Measurements from ENCODE around the gene HENMT1.
"Not testable (repeated sequence)": the region's sequence is repeated elsewhere in the genome, so short reads cannot be mapped to it uniquely, and the experiment has no call there.

Gene HENMT1

DNA sequence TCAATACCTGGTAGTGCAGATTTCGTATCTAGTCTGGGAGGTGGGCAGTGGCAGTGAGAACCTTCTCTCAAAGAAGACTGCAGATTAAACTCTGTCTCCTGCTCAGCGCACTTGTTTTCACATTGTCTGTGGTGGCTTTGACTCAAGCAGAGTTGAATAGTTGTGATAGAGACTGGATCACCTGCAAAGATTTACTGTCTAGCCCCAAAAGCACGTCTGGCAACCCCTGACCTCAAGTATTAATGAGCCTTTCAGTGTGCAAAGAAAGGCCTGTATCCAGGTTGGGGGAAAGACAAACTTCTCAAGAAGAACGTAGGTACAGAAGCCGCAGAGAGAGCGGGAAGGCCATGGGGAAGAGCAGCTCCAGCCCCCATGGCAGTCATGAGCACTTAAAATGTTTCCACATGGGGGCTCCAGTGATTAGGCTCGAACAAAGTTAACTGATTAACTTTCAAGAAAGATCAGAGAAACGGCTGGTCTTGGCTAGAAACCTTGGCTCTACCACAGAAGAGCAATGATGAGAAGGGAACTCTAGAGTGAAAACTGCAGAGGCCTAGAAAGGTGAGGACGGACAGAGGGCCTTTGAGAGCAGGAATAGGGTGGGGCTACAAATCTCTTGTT lies 15.2 kb downstream of the HENMT1 start:
- Histone ChIP-seq H3K4me1 (ENCODE audit: control insufficient read depth in 1 of 2, insufficient read depth in 2 of 2, low read length in 2 of 2) (peaks cover 0 to 10% of the 10 kb centered on the region in 2 donors), H3K36me3 (ENCODE audit: control insufficient read depth in 1 of 2, insufficient read depth in 2 of 2, low read length in 2 of 2) (no peaks in the 10 kb centered on the region), H3K4me3 (ENCODE audit: low read depth in 1 of 2, low read length in 2 of 2) (no peak overlapping the region), H3K27me3 (ENCODE audit: low read depth, low read length) (no peaks in the 10 kb centered on the region), H3K9me3 (ENCODE audit: control insufficient read depth in 1 of 2, low read length in 2 of 2) (no peaks in the 10 kb centered on the region), H3K27ac (ENCODE audit: low read length) (peak overlapping the region; percentile 92)

DNA sequence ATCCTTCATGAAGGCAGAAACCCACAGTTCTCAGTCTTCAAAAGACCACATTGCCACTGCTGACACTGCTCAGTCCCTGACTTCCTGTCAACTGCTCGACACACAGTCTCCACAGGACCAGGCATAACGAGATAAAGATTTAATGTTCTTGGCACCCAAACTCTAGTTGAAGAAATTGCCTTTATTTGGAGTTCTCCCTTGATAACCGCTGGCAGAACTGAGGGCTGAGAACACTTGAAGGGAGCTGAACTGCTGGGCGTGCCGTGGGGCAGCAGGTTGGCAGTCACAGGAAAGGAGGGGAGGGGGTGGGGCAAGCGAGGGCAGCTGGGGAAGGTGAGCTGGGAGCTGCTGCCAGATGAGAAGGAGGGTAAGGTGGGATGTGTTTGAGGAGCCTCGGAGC lies 15.9 kb downstream of the HENMT1 start:
- no peaks in the 10 kb centered on the region for H3K36me3 ChIP-seq (ENCODE audit: control insufficient read depth in 1 of 2, insufficient read depth in 2 of 2, low read length in 2 of 2)
- H3K4me1 ChIP-seq (ENCODE audit: control insufficient read depth in 1 of 2, insufficient read depth in 2 of 2, low read length in 2 of 2) = peaks cover 0 to 10% of the 10 kb centered on the region in 2 donors
- no peak overlapping the region for H3K4me3 ChIP-seq (ENCODE audit: low read depth in 1 of 2, low read length in 2 of 2)
- no peaks in the 10 kb centered on the region for H3K27me3 ChIP-seq (ENCODE audit: low read depth, low read length)
- no peaks in the 10 kb centered on the region for H3K9me3 ChIP-seq (ENCODE audit: control insufficient read depth in 1 of 2, low read length in 2 of 2)
- peak overlapping the region; percentile 31 for H3K27ac ChIP-seq (ENCODE audit: low read length)

DNA sequence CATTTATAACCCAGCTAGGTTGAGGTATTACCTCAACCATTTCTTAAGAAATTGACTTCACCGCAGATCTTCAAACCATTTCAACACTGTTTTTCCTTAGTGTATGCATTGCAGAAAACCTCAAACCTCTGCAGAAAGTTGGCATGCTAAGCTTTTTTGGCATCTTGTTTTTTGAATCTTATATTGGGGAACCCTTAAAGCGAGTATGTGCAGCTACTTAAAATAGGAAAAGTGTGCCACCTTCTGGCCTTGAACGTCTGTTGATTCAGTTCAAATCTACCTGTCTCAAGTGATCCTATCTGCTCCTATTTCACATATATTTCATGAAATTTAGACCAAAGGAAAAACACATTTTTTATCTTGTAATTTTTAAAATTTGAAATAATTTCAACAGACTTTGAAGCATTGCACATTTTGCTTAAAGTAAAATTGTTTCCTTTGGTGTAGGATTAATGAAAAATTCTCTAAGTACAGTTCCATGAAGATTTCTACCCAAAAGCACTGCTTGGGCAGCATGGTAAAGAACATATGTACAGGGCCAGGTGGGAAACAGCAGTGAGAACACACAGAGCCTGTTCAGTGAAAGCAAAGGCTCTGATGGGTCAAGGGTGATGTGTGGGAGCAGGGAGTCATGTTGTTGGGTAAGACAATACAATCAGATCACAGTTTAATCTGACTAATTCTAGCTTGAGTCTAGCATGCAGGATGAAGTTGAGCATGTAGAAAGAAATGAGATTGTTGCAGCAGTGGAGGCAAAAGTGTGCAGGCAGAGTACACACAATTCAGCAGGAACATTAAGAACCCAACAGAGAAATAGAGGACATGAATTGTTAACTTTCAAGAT lies 17.2 kb downstream of the HENMT1 start:
- no peaks in the 10 kb centered on the region for H3K9me3 ChIP-seq (ENCODE audit: control insufficient read depth in 1 of 2, low read length in 2 of 2)
- H3K4me1 ChIP-seq (ENCODE audit: control insufficient read depth in 1 of 2, insufficient read depth in 2 of 2, low read length in 2 of 2) = peaks cover 0 to 10% of the 10 kb centered on the region in 2 donors
- no peaks in the 10 kb centered on the region for H3K27me3 ChIP-seq (ENCODE audit: low read depth, low read length)

DNA sequence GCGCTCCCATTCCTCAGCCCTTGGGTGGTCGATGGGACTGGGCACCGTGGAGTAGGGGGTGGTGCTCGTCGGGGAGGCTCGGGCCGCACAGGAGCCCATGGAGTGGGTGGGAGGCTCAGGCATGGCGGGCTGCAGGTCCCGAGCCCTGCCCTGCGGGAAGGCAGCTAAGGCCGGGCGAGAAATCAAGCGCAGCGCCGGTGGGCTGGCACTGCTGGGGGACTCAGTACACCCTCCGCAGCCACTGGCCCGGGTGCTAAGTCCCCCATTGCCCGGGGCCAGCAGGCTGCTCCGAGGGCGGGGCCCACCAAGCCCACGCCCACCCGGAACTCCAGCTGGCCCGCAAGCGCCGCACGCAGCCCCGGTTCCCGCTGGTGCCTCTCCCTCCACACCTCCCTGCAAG lies 20.0 kb downstream of the HENMT1 start:
- not testable (repeated sequence) for H3K4me1 ChIP-seq (ENCODE audit: control insufficient read depth in 1 of 2, insufficient read depth in 2 of 2, low read length in 2 of 2); H3K9me3 ChIP-seq (ENCODE audit: control insufficient read depth in 1 of 2, low read length in 2 of 2); H3K27ac ChIP-seq (ENCODE audit: low read length); H3K27me3 ChIP-seq (ENCODE audit: low read depth, low read length); H3K4me3 ChIP-seq (ENCODE audit: low read depth in 1 of 2, low read length in 2 of 2)
- peaks cover 8 to 13% of the 10 kb centered on the region in 2 donors for H3K36me3 ChIP-seq (ENCODE audit: control insufficient read depth in 1 of 2, insufficient read depth in 2 of 2, low read length in 2 of 2)

More for the DNA sequence above, 17.2 kb downstream of the HENMT1 start:
- no peak overlapping the region for H3K4me3 ChIP-seq (ENCODE audit: low read depth in 1 of 2, low read length in 2 of 2)
- no peak overlapping the region for H3K27ac ChIP-seq (ENCODE audit: low read length)
- H3K36me3 ChIP-seq (ENCODE audit: control insufficient read depth in 1 of 2, insufficient read depth in 2 of 2, low read length in 2 of 2) = peaks cover 0 to 5% of the 10 kb centered on the region in 2 donors

DNA sequence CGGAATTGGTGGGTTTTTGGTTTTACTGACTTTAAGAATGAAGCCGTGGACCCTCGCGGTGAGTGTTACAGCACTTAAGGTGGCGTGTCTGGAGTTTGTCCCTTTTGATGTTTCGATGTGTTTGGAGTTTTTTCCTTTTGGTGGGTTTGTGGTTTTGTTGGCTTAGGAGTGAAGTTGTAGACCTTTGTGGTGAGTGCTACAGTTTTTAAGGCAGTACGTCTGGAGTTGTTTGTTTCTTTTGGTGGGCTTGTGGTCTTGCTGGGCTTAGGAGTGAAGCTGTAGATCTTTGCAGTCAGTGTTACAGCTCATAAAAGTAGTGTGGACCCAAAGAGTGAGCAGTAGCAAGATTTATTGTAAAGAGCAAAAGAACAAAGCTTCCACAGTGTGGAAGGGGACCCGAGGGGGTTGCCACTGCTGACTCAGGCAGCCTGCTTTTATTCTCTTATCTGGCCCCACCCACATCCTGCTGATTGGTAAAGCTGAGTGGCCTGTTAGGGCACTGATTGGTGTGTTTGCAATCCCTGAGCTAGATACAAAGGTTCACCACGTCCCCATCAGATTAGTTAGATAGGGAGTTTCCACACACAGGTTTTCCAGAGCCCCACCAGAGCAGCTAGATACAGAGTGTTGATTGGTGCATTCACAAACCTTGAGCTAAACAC lies 20.9 kb downstream of the HENMT1 start:
- no peaks in the 10 kb centered on the region for H3K9me3 ChIP-seq (ENCODE audit: control insufficient read depth in 1 of 2, low read length in 2 of 2)
- H3K27ac ChIP-seq (ENCODE audit: low read length) = no peak overlapping the region
- peaks cover 16 to 22% of the 10 kb centered on the region in 2 donors for H3K36me3 ChIP-seq (ENCODE audit: control insufficient read depth in 1 of 2, insufficient read depth in 2 of 2, low read length in 2 of 2)
- H3K27me3 ChIP-seq (ENCODE audit: low read depth, low read length) = no peaks in the 10 kb centered on the region
- no peaks in the 10 kb centered on the region for H3K4me1 ChIP-seq (ENCODE audit: control insufficient read depth in 1 of 2, insufficient read depth in 2 of 2, low read length in 2 of 2)
- H3K4me3 ChIP-seq (ENCODE audit: low read depth in 1 of 2, low read length in 2 of 2) = no peak overlapping the region

DNA sequence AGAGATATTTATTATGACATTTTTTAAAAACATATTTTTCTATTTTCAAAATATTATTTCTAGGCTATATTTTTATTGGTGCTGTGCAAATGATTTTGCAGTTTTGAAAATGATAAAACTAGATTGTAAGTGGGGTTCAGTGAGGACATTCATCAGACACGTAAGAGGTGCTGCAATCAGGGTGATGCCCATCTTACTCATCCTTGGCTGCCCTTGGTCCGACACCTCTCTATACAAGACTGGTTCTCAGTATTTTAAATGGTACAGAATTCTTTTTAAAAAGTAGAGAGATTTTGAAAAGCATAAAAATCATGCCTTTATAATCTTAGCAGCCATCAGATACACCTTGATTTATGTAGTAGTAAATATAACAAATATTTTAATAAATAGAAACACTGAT lies 24.0 kb downstream of the HENMT1 start:
- Histone ChIP-seq H3K27me3 (ENCODE audit: low read depth, low read length) (no peaks in the 10 kb centered on the region), H3K4me3 (ENCODE audit: low read depth in 1 of 2, low read length in 2 of 2) (no peak overlapping the region), H3K27ac (ENCODE audit: low read length) (no peak overlapping the region), H3K36me3 (ENCODE audit: control insufficient read depth in 1 of 2, insufficient read depth in 2 of 2, low read length in 2 of 2) (peaks cover 24 to 31% of the 10 kb centered on the region in 2 donors), H3K4me1 (ENCODE audit: control insufficient read depth in 1 of 2, insufficient read depth in 2 of 2, low read length in 2 of 2) (no peaks in the 10 kb centered on the region), H3K9me3 (ENCODE audit: control insufficient read depth in 1 of 2, low read length in 2 of 2) (no peaks in the 10 kb centered on the region)

- no peaks in the 10 kb centered on the region for H3K4me1 ChIP-seq (ENCODE audit: control insufficient read depth in 1 of 2, insufficient read depth in 2 of 2, low read length in 2 of 2)
- H3K27me3 ChIP-seq (ENCODE audit: low read depth, low read length) = no peaks in the 10 kb centered on the region
- H3K27ac ChIP-seq (ENCODE audit: low read length) = no peak overlapping the region
- H3K4me3 ChIP-seq (ENCODE audit: low read depth in 1 of 2, low read length in 2 of 2) = no peak overlapping the region
- H3K9me3 ChIP-seq (ENCODE audit: control insufficient read depth in 1 of 2, low read length in 2 of 2) = no peaks in the 10 kb centered on the region
- peaks cover 32 to 39% of the 10 kb centered on the region in 2 donors for H3K36me3 ChIP-seq (ENCODE audit: control insufficient read depth in 1 of 2, insufficient read depth in 2 of 2, low read length in 2 of 2)
Measured at GRCh38 chr1:108634521-108634920, 26.4 kb downstream of the HENMT1 start.

- H3K4me3 ChIP-seq (ENCODE audit: low read depth in 1 of 2, low read length in 2 of 2) = no peak overlapping the region
- no peaks in the 10 kb centered on the region for H3K27me3 ChIP-seq (ENCODE audit: low read depth, low read length)
- no peak overlapping the region for H3K27ac ChIP-seq (ENCODE audit: low read length)
- no peaks in the 10 kb centered on the region for H3K9me3 ChIP-seq (ENCODE audit: control insufficient read depth in 1 of 2, low read length in 2 of 2)
- peaks cover 0 to 7% of the 10 kb centered on the region in 2 donors for H3K4me1 ChIP-seq (ENCODE audit: control insufficient read depth in 1 of 2, insufficient read depth in 2 of 2, low read length in 2 of 2)
- H3K36me3 ChIP-seq (ENCODE audit: control insufficient read depth in 1 of 2, insufficient read depth in 2 of 2, low read length in 2 of 2) = peaks cover 9 to 26% of the 10 kb centered on the region in 2 donors
Measured at GRCh38 chr1:108628665-108629064, 32.2 kb downstream of the HENMT1 start.

DNA sequence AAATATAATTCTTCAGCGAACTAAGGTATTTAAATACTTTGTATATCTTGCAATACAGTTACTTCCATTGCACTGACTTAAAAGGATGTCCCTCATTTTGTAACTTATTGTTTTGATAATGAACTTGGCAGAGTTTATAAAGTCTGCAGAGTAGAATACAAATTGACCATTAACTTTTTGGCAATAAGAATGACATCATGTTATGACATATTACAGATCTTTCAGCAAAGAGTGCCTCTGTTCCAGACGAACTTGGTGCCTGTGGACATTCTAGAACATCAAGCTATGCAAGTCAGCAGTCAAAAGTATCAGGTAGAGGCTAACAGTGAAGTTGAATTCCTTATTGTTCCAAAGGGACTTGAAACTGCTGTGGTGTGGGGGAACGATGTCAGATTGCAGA lies 32.9 kb downstream of the HENMT1 start:
- H3K27me3 ChIP-seq (ENCODE audit: low read depth, low read length) = no peaks in the 10 kb centered on the region
- H3K27ac ChIP-seq (ENCODE audit: low read length) = no peak overlapping the region
- peaks cover 0 to 7% of the 10 kb centered on the region in 2 donors for H3K4me1 ChIP-seq (ENCODE audit: control insufficient read depth in 1 of 2, insufficient read depth in 2 of 2, low read length in 2 of 2)
- no peak overlapping the region for H3K4me3 ChIP-seq (ENCODE audit: low read depth in 1 of 2, low read length in 2 of 2)
- H3K9me3 ChIP-seq (ENCODE audit: control insufficient read depth in 1 of 2, low read length in 2 of 2) = no peaks in the 10 kb centered on the region
- peaks cover 9 to 26% of the 10 kb centered on the region in 2 donors for H3K36me3 ChIP-seq (ENCODE audit: control insufficient read depth in 1 of 2, insufficient read depth in 2 of 2, low read length in 2 of 2)

- Histone ChIP-seq H3K4me1 (ENCODE audit: control insufficient read depth in 1 of 2, insufficient read depth in 2 of 2, low read length in 2 of 2) (peaks cover 0 to 7% of the 10 kb centered on the region in 2 donors), H3K4me3 (ENCODE audit: low read depth in 1 of 2, low read length in 2 of 2) (no peak overlapping the region), H3K27me3 (ENCODE audit: low read depth, low read length) (no peaks in the 10 kb centered on the region), H3K27ac (ENCODE audit: low read length) (no peak overlapping the region), H3K36me3 (ENCODE audit: control insufficient read depth in 1 of 2, insufficient read depth in 2 of 2, low read length in 2 of 2) (peaks cover 9 to 24% of the 10 kb centered on the region in 2 donors), H3K9me3 (ENCODE audit: control insufficient read depth in 1 of 2, low read length in 2 of 2) (no peaks in the 10 kb centered on the region)
Measured at GRCh38 chr1:108627256-108627655, 33.6 kb downstream of the HENMT1 start.

DNA sequence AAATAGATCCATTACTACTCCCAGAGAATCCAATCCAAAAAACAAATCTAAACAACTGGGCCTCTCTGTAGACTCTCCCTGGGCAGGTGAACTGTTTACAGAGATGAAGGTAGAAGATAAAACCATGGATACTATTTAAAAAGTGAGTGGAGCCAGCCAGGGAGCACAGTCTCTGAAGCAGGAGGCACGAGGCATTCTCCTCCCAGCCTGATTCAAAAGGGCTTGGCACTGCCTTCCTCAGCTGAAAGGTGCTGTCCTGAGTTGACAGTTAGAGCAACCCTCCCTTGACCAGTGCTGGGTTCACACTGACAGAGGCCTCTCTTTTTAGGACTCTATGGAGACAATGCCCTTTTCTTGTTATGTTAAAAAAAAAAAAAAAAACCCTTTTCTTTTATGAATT lies 36.8 kb downstream of the HENMT1 start:
- Histone ChIP-seq H3K27me3 (ENCODE audit: low read depth, low read length) (no peaks in the 10 kb centered on the region), H3K36me3 (ENCODE audit: control insufficient read depth in 1 of 2, insufficient read depth in 2 of 2, low read length in 2 of 2) (peaks cover 0 to 11% of the 10 kb centered on the region in 2 donors), H3K4me3 (ENCODE audit: low read depth in 1 of 2, low read length in 2 of 2) (no peak overlapping the region), H3K27ac (ENCODE audit: low read length) (no peak overlapping the region), H3K9me3 (ENCODE audit: control insufficient read depth in 1 of 2, low read length in 2 of 2) (no peaks in the 10 kb centered on the region), H3K4me1 (ENCODE audit: control insufficient read depth in 1 of 2, insufficient read depth in 2 of 2, low read length in 2 of 2) (peaks cover 0 to 7% of the 10 kb centered on the region in 2 donors)
